ENCODE data around the gene ADAMTS14.
A peak's percentile ranks its signal among the peaks of the same experiment; 100 is the strongest.
"Not testable (repeated sequence)": the region's sequence is repeated elsewhere in the genome, so short reads cannot be mapped to it uniquely, and the experiment has no call there.

The ADAMTS14 gene, protein sequence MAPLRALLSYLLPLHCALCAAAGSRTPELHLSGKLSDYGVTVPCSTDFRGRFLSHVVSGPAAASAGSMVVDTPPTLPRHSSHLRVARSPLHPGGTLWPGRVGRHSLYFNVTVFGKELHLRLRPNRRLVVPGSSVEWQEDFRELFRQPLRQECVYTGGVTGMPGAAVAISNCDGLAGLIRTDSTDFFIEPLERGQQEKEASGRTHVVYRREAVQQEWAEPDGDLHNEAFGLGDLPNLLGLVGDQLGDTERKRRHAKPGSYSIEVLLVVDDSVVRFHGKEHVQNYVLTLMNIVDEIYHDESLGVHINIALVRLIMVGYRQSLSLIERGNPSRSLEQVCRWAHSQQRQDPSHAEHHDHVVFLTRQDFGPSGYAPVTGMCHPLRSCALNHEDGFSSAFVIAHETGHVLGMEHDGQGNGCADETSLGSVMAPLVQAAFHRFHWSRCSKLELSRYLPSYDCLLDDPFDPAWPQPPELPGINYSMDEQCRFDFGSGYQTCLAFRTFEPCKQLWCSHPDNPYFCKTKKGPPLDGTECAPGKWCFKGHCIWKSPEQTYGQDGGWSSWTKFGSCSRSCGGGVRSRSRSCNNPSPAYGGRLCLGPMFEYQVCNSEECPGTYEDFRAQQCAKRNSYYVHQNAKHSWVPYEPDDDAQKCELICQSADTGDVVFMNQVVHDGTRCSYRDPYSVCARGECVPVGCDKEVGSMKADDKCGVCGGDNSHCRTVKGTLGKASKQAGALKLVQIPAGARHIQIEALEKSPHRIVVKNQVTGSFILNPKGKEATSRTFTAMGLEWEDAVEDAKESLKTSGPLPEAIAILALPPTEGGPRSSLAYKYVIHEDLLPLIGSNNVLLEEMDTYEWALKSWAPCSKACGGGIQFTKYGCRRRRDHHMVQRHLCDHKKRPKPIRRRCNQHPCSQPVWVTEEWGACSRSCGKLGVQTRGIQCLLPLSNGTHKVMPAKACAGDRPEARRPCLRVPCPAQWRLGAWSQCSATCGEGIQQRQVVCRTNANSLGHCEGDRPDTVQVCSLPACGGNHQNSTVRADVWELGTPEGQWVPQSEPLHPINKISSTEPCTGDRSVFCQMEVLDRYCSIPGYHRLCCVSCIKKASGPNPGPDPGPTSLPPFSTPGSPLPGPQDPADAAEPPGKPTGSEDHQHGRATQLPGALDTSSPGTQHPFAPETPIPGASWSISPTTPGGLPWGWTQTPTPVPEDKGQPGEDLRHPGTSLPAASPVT

DNA sequence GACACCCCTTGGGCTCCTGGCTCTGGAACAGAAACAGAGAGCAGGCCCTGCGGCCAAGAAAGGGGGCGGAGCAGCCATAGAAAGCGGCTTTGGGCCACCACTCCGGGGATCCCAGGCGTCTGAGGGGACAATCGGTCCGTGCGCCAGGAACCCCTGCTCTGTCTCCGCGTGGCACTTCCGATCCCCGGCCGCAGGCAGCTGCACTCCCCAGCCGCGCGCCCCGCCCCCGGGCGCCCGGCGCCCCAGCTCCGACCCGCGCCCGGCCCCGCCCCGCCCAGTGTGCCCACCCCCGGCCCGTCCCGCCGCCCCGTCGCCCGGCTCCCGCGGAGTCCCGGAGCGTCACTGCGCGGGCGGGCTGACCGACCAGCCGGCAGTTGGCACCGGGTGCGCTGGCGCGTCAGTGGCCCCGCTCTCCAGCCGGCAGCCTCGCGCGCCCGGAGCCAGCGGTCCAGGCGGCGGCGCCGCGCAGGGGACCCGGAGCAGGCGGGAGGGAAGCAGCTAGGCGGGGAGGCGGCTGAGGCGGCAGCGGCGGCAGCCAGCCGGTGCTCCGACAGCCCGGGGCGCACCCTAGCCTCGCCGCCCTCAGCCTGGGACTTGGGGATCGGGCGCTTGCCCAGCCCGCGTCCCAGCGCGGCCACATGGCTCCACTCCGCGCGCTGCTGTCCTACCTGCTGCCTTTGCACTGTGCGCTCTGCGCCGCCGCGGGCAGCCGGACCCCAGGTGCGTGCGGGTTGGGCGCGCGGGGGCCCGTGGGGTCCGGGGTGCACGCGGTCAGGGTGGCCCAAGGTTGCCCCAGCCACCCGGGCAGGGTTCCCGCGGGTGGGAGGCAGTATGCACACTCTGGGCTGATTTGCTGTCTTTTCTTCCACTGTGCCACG, at the start of gene ADAMTS14:
ADAMTS14 (plus strand) TSS at position 342 of the 878 bp plus-strand sequence; CDS start at position 639, 297 bp downstream.
- Histone ChIP-seq H3K9me3 (ENCODE audit: low read depth, low read length) (no peaks in the 10 kb centered on the region), H3K36me3 (ENCODE audit: insufficient read depth, low read length) (no peaks in the 10 kb centered on the region), H3K4me3 (peak within 1 kb of the TSS; percentile 66), H3K9ac (ENCODE audit: insufficient read length) (no peak within 1 kb of the TSS), H3K27ac (no peak within 1 kb of the TSS)
- TF ChIP-seq FOXP2 (optimal IDR thresholded peaks at IDR 0.05; ENCODE audit: control extremely low read depth, extremely low read length, insufficient read depth) (no peak), POLR2AphosphoS5 (IDR thresholded peaks at IDR 0.05; ENCODE audit: borderline replicate concordance, low read depth, low read length) (no peak), EZH2 (IDR thresholded peaks at IDR 0.05) (no peak)
- DNase-seq (ENCODE audit: low read depth, low spot score): no peak

DNA sequence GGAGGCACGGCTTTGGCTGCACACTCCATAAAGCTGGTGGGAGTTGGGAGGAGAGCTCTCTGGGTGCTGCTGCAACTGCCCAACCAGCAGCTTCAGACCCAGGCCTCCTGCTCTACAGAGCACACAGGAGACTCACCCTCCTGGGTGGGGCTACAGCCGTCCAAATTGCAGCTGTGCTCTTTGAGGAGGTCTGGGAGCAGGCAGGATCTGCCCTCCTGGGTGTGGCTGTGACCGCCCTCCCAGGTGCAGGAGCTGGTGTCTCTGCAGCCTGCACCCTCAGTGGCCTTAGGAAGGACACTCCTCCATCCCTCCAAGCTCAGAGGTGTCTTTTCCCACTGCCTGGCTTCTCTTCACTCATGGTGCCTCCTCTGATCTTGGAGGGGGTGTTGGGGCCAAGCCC, 49.8 kb upstream of the ADAMTS14 start:
- Histone ChIP-seq H3K36me3 (ENCODE audit: insufficient read depth, low read length) (no peaks in the 10 kb centered on the region), H3K9me3 (ENCODE audit: low read depth, low read length) (no peaks in the 10 kb centered on the region), H3K9ac (ENCODE audit: insufficient read length) (no peak overlapping the region), H3K27ac (no peak overlapping the region), H3K4me3 (no peak overlapping the region)
- no peak for DNase-seq (ENCODE audit: low read depth, low spot score)
- TF ChIP-seq FOXP2 (optimal IDR thresholded peaks at IDR 0.05; ENCODE audit: control extremely low read depth, extremely low read length, insufficient read depth) (no peak), POLR2AphosphoS5 (IDR thresholded peaks at IDR 0.05; ENCODE audit: borderline replicate concordance, low read depth, low read length) (no peak), EZH2 (IDR thresholded peaks at IDR 0.05) (no peak)

DNA sequence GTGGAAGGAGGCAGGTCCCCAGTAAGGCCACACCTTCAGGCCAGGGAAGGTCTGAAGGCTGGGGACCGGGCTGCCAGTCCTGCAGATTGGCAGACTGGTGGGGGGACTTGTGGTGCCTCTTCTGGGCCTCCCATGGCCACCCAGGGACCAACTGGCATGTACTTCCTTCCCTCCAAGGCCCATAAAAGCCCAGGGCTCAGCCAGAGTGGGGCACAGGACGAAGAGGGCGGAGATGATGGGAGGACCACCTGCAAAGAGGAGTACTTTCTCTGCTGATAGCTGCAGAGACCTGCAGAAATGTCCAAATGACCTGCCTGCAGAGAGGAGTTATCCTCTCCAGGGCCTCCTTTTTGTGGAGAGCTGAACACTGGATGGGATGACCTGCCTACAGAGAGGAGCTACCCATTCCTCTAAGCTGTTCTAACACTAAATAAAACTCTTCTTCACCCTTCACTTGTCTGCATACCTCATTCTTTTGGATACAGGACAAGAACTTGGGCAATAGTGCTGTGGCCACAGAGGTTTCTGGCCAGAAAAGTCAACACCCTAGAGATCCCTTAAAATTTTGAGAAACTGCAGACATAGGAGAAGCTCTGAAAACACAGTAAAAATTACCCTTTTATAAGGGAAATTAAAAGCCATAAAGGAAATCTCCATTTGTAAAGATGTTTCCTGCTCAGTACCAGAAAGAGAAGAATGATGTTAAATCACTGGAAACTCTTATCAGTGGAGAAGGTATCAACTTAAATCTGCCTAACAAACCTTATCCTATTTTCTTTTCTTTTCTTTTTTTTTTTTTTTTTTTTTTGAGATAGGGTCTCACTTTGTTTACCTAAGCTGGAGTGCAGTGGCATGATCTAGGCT, 49.1 kb upstream of the ADAMTS14 start:
- Histone ChIP-seq H3K4me3 (no peak overlapping the region), H3K27ac (no peak overlapping the region), H3K9me3 (ENCODE audit: low read depth, low read length) (no peaks in the 10 kb centered on the region), H3K9ac (ENCODE audit: insufficient read length) (no peak overlapping the region), H3K36me3 (ENCODE audit: insufficient read depth, low read length) (no peaks in the 10 kb centered on the region)
- TF ChIP-seq POLR2AphosphoS5 (IDR thresholded peaks at IDR 0.05; ENCODE audit: borderline replicate concordance, low read depth, low read length): no peak
- TF ChIP-seq FOXP2 (optimal IDR thresholded peaks at IDR 0.05; ENCODE audit: control extremely low read depth, extremely low read length, insufficient read depth): no peak
- no peak for DNase-seq (ENCODE audit: low read depth, low spot score)

DNA sequence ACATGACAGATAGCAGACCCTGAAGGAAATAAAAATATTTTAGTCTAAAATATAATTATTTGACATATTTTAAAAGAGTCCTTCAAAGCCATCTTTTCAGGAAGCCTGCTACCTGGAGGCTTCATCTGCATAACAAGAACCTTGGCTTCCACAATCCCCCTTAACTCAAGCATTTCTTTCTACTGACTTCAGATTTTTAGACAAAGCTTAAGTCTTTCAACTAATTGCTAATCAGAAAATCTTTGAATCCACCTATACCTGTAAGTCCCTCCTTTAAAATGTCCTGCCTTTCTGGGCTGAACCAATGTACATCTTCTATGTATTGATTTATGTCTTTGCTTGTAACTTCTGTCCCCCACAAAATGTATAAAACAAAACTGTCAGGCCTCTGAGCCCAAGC, 46.2 kb upstream of the ADAMTS14 start:
- no peaks in the 10 kb centered on the region for H3K9me3 ChIP-seq (ENCODE audit: low read depth, low read length)
- no peak overlapping the region for H3K27ac ChIP-seq
- DNase-seq (ENCODE audit: low read depth, low spot score): no peak
- H3K9ac ChIP-seq (ENCODE audit: insufficient read length): no peak overlapping the region
- no peaks in the 10 kb centered on the region for H3K36me3 ChIP-seq (ENCODE audit: insufficient read depth, low read length)
- H3K4me3 ChIP-seq: no peak overlapping the region
- TF ChIP-seq EZH2 (IDR thresholded peaks at IDR 0.05): no peak
- no peak for TF ChIP-seq FOXP2 (optimal IDR thresholded peaks at IDR 0.05; ENCODE audit: control extremely low read depth, extremely low read length, insufficient read depth)
- TF ChIP-seq POLR2AphosphoS5 (IDR thresholded peaks at IDR 0.05; ENCODE audit: borderline replicate concordance, low read depth, low read length): no peak

DNA sequence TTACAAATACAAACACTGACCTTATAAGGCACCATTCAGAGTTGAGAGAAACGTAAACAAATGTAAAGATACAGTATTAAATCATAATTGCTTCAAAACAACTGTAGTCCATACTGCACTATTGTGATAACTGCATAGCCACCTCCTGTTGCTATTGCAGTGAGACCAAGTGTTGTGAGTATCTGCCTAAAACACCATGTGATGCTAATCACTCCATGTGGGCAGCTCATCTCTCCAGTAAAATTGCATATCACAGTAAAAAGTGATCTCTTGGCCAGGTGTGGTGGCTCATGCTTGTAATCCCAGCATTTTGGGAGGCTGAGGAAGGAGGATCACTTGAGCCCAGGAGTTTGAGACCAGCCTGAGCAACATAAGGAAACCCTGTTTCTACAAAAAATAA, 43.0 kb upstream of the ADAMTS14 start:
- TF ChIP-seq FOXP2 (optimal IDR thresholded peaks at IDR 0.05; ENCODE audit: control extremely low read depth, extremely low read length, insufficient read depth) (no peak), EZH2 (IDR thresholded peaks at IDR 0.05) (no peak), POLR2AphosphoS5 (IDR thresholded peaks at IDR 0.05; ENCODE audit: borderline replicate concordance, low read depth, low read length) (no peak)
- DNase-seq (ENCODE audit: low read depth, low spot score): no peak
- Histone ChIP-seq H3K9ac (ENCODE audit: insufficient read length) (no peak overlapping the region), H3K9me3 (ENCODE audit: low read depth, low read length) (no peaks in the 10 kb centered on the region), H3K4me3 (no peak overlapping the region), H3K27ac (no peak overlapping the region), H3K36me3 (ENCODE audit: insufficient read depth, low read length) (no peaks in the 10 kb centered on the region)

DNA sequence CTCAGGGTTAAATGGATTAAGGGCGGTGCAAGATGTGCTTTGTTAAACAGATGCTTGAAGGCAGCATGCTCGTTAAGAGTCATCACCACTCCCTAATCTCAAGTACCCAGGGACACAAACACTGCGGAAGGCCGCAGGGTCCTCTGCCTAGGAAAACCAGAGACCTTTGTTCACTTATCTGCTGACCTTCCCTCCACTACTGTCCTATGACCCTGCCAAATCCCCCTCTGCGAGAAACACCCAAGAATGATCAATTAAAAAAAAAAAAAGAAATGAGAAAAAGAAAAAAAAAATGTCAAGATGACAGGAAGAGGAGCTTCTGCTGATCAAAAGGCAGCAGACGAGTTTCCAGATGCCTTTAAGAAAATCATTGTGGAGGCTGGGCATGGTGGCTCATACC, 40.6 kb upstream of the ADAMTS14 start:
- H3K9me3 ChIP-seq (ENCODE audit: low read depth, low read length); H3K36me3 ChIP-seq (ENCODE audit: insufficient read depth, low read length); H3K4me3 ChIP-seq; H3K9ac ChIP-seq (ENCODE audit: insufficient read length); DNase-seq (ENCODE audit: low read depth, low spot score); H3K27ac ChIP-seq: not testable (repeated sequence)

DNA sequence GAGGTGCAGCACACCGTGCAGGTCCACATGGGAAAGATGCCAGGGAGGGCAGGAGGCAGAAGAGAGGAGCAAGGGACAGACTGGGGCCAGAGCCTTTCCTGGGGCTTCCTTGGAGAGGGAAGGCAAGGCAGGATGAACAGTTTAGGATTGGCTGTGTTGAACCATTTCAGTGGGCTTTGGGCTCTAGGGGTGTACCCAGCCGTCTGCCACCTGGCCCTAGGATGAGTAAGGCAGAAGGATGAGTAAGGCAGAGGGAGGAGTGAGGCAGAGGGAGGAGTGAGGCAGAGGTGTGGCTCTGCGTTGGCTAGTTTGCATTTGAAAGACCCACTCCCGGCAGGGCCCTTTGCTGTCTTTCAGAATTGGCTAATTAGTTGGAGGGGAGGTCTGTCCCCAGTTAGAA, 38.3 kb upstream of the ADAMTS14 start:
- Histone ChIP-seq H3K9me3 (ENCODE audit: low read depth, low read length) (no peaks in the 10 kb centered on the region), H3K9ac (ENCODE audit: insufficient read length) (no peak overlapping the region), H3K27ac (no peak overlapping the region), H3K36me3 (ENCODE audit: insufficient read depth, low read length) (no peaks in the 10 kb centered on the region), H3K4me3 (no peak overlapping the region)
- no peak for TF ChIP-seq POLR2AphosphoS5 (IDR thresholded peaks at IDR 0.05; ENCODE audit: borderline replicate concordance, low read depth, low read length)
- TF ChIP-seq EZH2 (IDR thresholded peaks at IDR 0.05): no peak
- TF ChIP-seq FOXP2 (optimal IDR thresholded peaks at IDR 0.05; ENCODE audit: control extremely low read depth, extremely low read length, insufficient read depth): no peak
- DNase-seq (ENCODE audit: low read depth, low spot score): no peak

DNA sequence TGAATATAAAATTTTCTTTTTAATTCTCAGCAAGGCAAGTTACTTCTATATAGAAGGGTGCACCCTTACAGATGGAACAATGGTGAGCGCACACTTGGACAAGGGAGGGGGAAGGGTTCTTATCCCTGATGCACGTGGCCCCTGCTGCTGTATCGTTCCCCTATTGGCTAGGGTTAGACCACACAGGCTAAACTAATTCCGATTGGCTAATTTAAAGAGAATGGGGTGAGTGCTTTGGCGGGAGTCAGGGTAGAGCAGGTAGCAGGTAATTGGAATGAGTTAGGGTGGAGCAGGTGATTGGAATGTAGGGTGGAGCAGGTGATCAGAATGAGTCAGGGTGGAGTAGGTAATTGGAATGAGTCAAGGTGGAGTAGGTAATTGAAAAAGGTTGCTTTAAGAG, 37.8 kb upstream of the ADAMTS14 start:
- not testable (repeated sequence) for H3K9me3 ChIP-seq (ENCODE audit: low read depth, low read length); H3K27ac ChIP-seq; H3K4me3 ChIP-seq; DNase-seq (ENCODE audit: low read depth, low spot score); H3K9ac ChIP-seq (ENCODE audit: insufficient read length); H3K36me3 ChIP-seq (ENCODE audit: insufficient read depth, low read length)

DNA sequence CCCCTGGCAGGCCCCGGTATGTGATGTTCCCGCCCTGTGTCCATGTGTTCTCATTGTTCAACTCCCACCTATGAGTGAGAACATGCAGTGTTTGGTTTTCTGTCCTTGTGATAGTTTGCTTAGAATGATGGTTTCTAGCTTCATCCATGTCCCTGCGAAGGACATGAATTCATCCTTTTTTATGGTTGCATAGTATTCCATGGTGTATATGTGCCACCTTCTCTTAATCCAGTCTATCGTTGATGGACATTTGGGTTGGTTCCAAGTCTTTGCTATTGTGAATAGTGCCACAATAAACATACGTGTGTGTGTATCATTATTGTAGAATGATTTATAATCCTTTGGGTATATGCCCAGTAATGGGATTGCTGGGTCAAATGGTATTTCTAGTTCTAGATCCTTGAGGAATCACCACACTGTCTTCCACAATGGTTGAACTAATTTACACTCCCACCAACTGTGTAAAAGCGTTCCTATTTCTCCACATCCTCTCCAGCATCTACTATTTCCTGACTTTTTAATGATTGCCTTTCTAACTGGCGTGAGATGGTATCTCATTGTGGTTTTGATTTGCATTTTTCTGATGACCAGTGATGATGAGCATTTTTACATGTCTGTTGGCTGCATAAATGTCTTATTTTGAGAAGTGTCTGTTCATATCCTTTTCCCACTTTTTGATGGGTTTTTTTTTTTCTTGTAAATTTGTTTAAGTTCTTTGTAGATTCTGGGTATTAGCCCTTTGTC, 32.5 kb upstream of the ADAMTS14 start:
- DNase-seq (ENCODE audit: low read depth, low spot score): not testable (repeated sequence)

DNA sequence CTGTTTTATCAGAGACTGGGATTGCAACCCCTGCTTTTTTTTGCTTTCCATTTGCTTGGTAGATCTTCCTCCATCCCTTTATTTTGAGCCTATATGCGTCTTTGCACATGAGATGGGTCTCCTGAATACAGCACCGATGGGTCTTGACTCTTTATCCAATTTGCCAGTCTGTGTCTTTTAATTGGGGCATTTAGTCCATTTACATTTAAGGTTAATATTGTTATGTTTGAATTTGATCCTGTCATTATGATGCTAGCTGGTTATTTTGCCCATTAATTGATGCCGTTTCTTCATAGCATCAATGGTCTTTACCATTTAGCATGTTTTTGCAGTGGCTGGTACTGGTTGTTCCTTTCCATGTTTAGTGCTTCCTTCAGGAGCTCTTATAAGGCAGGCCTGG, 29.0 kb upstream of the ADAMTS14 start:
- not testable (repeated sequence) for H3K36me3 ChIP-seq (ENCODE audit: insufficient read depth, low read length); H3K9ac ChIP-seq (ENCODE audit: insufficient read length); H3K27ac ChIP-seq; DNase-seq (ENCODE audit: low read depth, low spot score); H3K4me3 ChIP-seq; H3K9me3 ChIP-seq (ENCODE audit: low read depth, low read length)

More for the DNA sequence above, 32.5 kb upstream of the ADAMTS14 start:
- not testable (repeated sequence) for H3K36me3 ChIP-seq (ENCODE audit: insufficient read depth, low read length); H3K27ac ChIP-seq; H3K4me3 ChIP-seq; H3K9me3 ChIP-seq (ENCODE audit: low read depth, low read length); H3K9ac ChIP-seq (ENCODE audit: insufficient read length)
